Suprapubic skin (tissue), 3 donors: ENCODE measurements around the gene CELF4.

Experiments
- EP300 ChIP-seq: sonication (generic); formaldehyde crosslinking; IDR thresholded peaks from one replicate; pipeline ENCODE4 v1.6.1; 2017; ENCODE audit warnings: antibody characterized with exemption
- POLR2A ChIP-seq, 2 donors: fragments of 450-650 bp; IDR thresholded peaks; one replicate each; pipeline ENCODE4 v1.6.1; 2017; ENCODE audit warnings: antibody characterized with exemption in 2 of 2, mild to moderate bottlenecking in 2 of 2, moderate library complexity in 2 of 2
- TF ChIP-seq, protein P1 (sequence below), 2 donors: fragments of 200-600 bp in 1 of 2; fragments of 450-650 bp in 1 of 2; sonication (generic) in 1 of 2; IDR thresholded peaks; one replicate each; pipeline ENCODE4 v1.5.1; 2016 to 2019; ENCODE audit warnings: antibody characterized with exemption in 2 of 2, mild to moderate bottlenecking in 1 of 2, moderate library complexity in 1 of 2

DNA sequence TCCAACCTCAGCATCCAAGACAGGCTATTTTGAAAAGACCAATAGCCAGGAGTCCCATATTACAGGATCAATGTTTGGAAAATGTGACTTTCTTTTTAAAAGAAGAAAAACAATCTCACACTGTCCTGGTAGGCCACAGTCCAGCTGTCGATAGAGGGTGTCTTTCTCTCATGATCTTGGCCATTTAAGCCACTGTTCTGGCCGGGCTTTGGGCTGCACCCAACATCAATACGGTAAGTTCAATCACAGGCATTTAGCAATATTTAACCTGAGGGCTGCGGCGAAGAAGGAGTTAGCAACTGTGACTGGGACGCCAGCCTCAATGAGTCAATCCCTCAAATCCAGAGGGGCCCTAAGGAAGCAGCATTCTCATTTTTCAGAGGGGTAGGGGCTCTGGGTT lies 69.0 kb downstream of the CELF4 start:
- TF ChIP-seq, protein P1, sequence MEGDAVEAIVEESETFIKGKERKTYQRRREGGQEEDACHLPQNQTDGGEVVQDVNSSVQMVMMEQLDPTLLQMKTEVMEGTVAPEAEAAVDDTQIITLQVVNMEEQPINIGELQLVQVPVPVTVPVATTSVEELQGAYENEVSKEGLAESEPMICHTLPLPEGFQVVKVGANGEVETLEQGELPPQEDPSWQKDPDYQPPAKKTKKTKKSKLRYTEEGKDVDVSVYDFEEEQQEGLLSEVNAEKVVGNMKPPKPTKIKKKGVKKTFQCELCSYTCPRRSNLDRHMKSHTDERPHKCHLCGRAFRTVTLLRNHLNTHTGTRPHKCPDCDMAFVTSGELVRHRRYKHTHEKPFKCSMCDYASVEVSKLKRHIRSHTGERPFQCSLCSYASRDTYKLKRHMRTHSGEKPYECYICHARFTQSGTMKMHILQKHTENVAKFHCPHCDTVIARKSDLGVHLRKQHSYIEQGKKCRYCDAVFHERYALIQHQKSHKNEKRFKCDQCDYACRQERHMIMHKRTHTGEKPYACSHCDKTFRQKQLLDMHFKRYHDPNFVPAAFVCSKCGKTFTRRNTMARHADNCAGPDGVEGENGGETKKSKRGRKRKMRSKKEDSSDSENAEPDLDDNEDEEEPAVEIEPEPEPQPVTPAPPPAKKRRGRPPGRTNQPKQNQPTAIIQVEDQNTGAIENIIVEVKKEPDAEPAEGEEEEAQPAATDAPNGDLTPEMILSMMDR (IDR thresholded peaks at IDR 0.05) = no peak
- TF ChIP-seq POLR2A (IDR thresholded peaks at IDR 0.05) (no peak), EP300 (no peak)
